HCT116 (cell line): Measurements from ENCODE around the gene FBXO15. TPM values are rescaled to one million over a fixed set of nuclear protein-coding genes. Genes with fewer than 3 reads are reported as not detected.

Source experiments
- ATAC-seq: fragments of 200-7000 bp; cut with Tn5 transposase; 2 replicates; pipeline ENCODE4 v1.9.1; 2020; ENCODE audit warnings: mild to moderate bottlenecking, moderate library complexity
- Bru-seq: library from RNA; stranded (reverse); fragments of 400-500 nt; gene quantifications from one replicate; lab custom pipeline; 2021; lab: Mats Ljungman, UMichigan
- BruChase-seq, 2 experiments: library from RNA; stranded (reverse); fragments of 400-500 nt; gene quantifications; one replicate each; lab custom pipeline; 2021; lab: Mats Ljungman, UMichigan
- BruUV-seq: library from RNA; stranded (reverse); fragments of 400-500 nt; replicated peaks from 2 replicates; lab custom pipeline; 2021; lab: Mats Ljungman, UMichigan
- CTCF ChIA-PET: fragments of 300-600 bp; sonication (Branson Sonifier 250); formaldehyde crosslinking; loops from one replicate; lab custom pipeline; 2021; ENCODE audit warnings: antibody characterized with exemption; lab: Charles Lee
- POLR2A ChIA-PET: fragments of 300-600, 350-600 bp; sonication (Branson Sonifier 250); formaldehyde crosslinking; loops from one replicate; lab custom pipeline; 2021; ENCODE audit warnings: antibody characterized with exemption; lab: Charles Lee
- RAD21 ChIA-PET, 2 experiments: fragments of 300-600 bp; sonication (Branson Sonifier 250); formaldehyde crosslinking; loops; one replicate each; lab custom pipeline; 2023; ENCODE audit warnings: low total read pairs in 2 of 2; ENCODE audit not compliant: uncharacterized antibody in 2 of 2, unreplicated experiment in 2 of 2, low non-redundant PET in 1 of 2; lab: Charles Lee
- DNase-seq: peaks from one replicate; pipeline ENCODE4 v3.0.0-alpha.2; 2010; ENCODE audit warnings: low read depth, low spot score
- H2AFZ ChIP-seq: fragments of 200-600 bp; shearing (Covaris generic), sonication (generic); 2 replicates; pipeline ENCODE4 v1.6.1; 2017; ENCODE audit warnings: low read depth, mixed run types, mixed read lengths, antibody characterized with exemption, low read length; ENCODE audit not compliant: poor library complexity, severe bottlenecking
- H3K27ac ChIP-seq: 2 replicates; pipeline ENCODE4 v1.5.1; 2012; ENCODE audit warnings: low read depth, low read length
- H3K27me3 ChIP-seq: fragments of 200-600 bp; sonication (generic); 2 replicates; pipeline ENCODE4 v1.6.1; 2016; ENCODE audit warnings: mixed run types, low read length, mixed read lengths; ENCODE audit not compliant: insufficient read depth
- H3K36me3 ChIP-seq, 2 experiments: fragments of 200-500 bp in 1 of 2; fragments of 200-600 bp in 1 of 2; sonication (Bioruptor generic) in 1 of 2; sonication (generic) in 1 of 2; 2 replicates each; pipeline versions ENCODE4 v1.5.1 to v1.6.1; 2014 to 2016; ENCODE audit warnings: low read length in 2 of 2, inconsistent platforms in 1 of 2, mixed read lengths in 1 of 2, mixed run types in 1 of 2; ENCODE audit not compliant: insufficient read depth in 2 of 2, control insufficient read depth in 1 of 2
- H3K4me1 ChIP-seq, 2 experiments: fragments of 200-600 bp in 1 of 2; sonication (generic) in 1 of 2; 2 replicates each; pipeline versions ENCODE4 v1.5.1 to v1.6.1; 2012 to 2017; ENCODE audit warnings: low read length in 2 of 2, inconsistent platforms in 1 of 2, mild to moderate bottlenecking in 1 of 2, mixed read lengths in 1 of 2, mixed run types in 1 of 2, moderate library complexity in 1 of 2; ENCODE audit not compliant: insufficient read depth in 2 of 2, control insufficient read depth in 1 of 2
- H3K4me2 ChIP-seq: fragments of 200-600 bp; sonication (generic); 2 replicates; pipeline ENCODE4 v1.6.1; 2017; ENCODE audit warnings: mixed run types, low read length, mixed read lengths
- H3K4me3 ChIP-seq, 2 experiments: fragments of 200-600 bp in 1 of 2; sonication (generic) in 1 of 2; replicated peaks in 1 of 2; 2 replicates each; pipeline ENCODE4 v1.5.1; 2011 to 2016; ENCODE audit warnings: low read length in 2 of 2, control low read depth in 1 of 2, low read depth in 1 of 2, mild to moderate bottlenecking in 1 of 2, mixed read lengths in 1 of 2, mixed run types in 1 of 2
- H3K79me2 ChIP-seq: fragments of 200-600 bp; sonication (generic); 2 replicates; pipeline ENCODE4 v1.6.1; 2017; ENCODE audit warnings: mild to moderate bottlenecking, mixed run types, low read length, moderate library complexity, mixed read lengths; ENCODE audit not compliant: insufficient read depth
- H3K9ac ChIP-seq: fragments of 200-600 bp; sonication (generic); 2 replicates; pipeline ENCODE4 v1.6.1; 2016; ENCODE audit warnings: low read length, mixed read lengths
- H3K9me2 ChIP-seq: fragments of 200-600 bp; sonication (generic), shearing (Covaris generic); 2 replicates; pipeline ENCODE4 v1.6.1; 2017; ENCODE audit warnings: mixed run types, mild to moderate bottlenecking, moderate library complexity; ENCODE audit not compliant: insufficient read depth
- H3K9me3 ChIP-seq, 2 experiments: fragments of 200-500 bp in 1 of 2; fragments of 200-600 bp in 1 of 2; sonication (Bioruptor generic) in 1 of 2; sonication (generic) in 1 of 2; 2 replicates each; pipeline ENCODE4 v1.6.1; 2014 to 2017; ENCODE audit warnings: low read length in 2 of 2, mixed read lengths in 2 of 2, inconsistent platforms in 1 of 2, low read depth in 1 of 2, mild to moderate bottlenecking in 1 of 2, mixed run types in 1 of 2, moderate library complexity in 1 of 2; ENCODE audit not compliant: control insufficient read depth in 1 of 2, insufficient read depth in 1 of 2
- H4K20me1 ChIP-seq: fragments of 200-600 bp; sonication (generic), shearing (Covaris generic); 2 replicates; pipeline ENCODE4 v1.6.1; 2017; ENCODE audit warnings: mixed run types, mild to moderate bottlenecking, moderate library complexity; ENCODE audit not compliant: insufficient read depth
- ATF3 ChIP-seq: IDR thresholded peaks from 2 replicates; pipeline ENCODE4 v1.6.1; 2012
- CBX3 ChIP-seq: IDR thresholded peaks from 2 replicates; pipeline ENCODE4 v1.6.1; 2012; ENCODE audit warnings: low read depth
- CEBPB ChIP-seq: IDR thresholded peaks from 2 replicates; pipeline ENCODE4 v1.6.1; 2012; ENCODE audit warnings: low read depth
- CTCF ChIP-seq, 3 experiments: fragments of 200-600 bp in 1 of 3; sonication (generic) in 1 of 3; IDR thresholded peaks in 2 of 3; conservative IDR thresholded peaks in 1 of 3; 2 replicates each; pipeline ENCODE4 v1.5.1; 2012 to 2017; ENCODE audit warnings: low read depth in 2 of 3, low read length in 2 of 3, antibody characterized with exemption in 1 of 3, borderline replicate concordance in 1 of 3, control low read depth in 1 of 3, mild to moderate bottlenecking in 1 of 3, mixed read lengths in 1 of 3, mixed run types in 1 of 3, moderate library complexity in 1 of 3; ENCODE audit not compliant: insufficient read depth in 1 of 3
- EGR1 ChIP-seq: IDR thresholded peaks from 2 replicates; pipeline ENCODE4 v1.6.1; 2012; ENCODE audit warnings: low read depth
- ELF1 ChIP-seq: IDR thresholded peaks from 2 replicates; pipeline ENCODE4 v1.6.1; 2012; ENCODE audit warnings: low read depth, borderline replicate concordance
- EZH2 ChIP-seq: fragments of 200-600 bp; sonication (generic); IDR thresholded peaks from 2 replicates; pipeline ENCODE4 v1.6.1; 2017; ENCODE audit warnings: antibody characterized with exemption, mixed run types
- FOSL1 ChIP-seq: IDR thresholded peaks from 2 replicates; pipeline ENCODE4 v1.6.1; 2012; ENCODE audit warnings: low read depth
- JUND ChIP-seq: IDR thresholded peaks from 2 replicates; pipeline ENCODE4 v1.6.1; 2012
- MAX ChIP-seq: IDR thresholded peaks from 2 replicates; pipeline ENCODE4 v1.6.1; 2012
- POLR2A ChIP-seq: IDR thresholded peaks from 2 replicates; pipeline ENCODE4 v1.7.0; 2011; ENCODE audit warnings: borderline replicate concordance; ENCODE audit not compliant: insufficient read depth, insufficient read length; ENCODE audit errors: extremely low read depth
- RAD21 ChIP-seq: IDR thresholded peaks from 2 replicates; pipeline ENCODE4 v1.6.1; 2012; ENCODE audit warnings: low read depth, mild to moderate bottlenecking
- REST ChIP-seq: IDR thresholded peaks from 2 replicates; pipeline ENCODE4 v1.6.1; 2012; ENCODE audit warnings: low read depth
- SIN3A ChIP-seq: IDR thresholded peaks from 2 replicates; pipeline ENCODE4 v1.6.1; 2012; ENCODE audit warnings: low read depth
- SP1 ChIP-seq: IDR thresholded peaks from 2 replicates; pipeline ENCODE4 v1.6.1; 2012; ENCODE audit warnings: low read depth
- SRF ChIP-seq: IDR thresholded peaks from 2 replicates; pipeline ENCODE4 v1.6.1; 2012; ENCODE audit warnings: low read depth
- YY1 ChIP-seq: IDR thresholded peaks from 2 replicates; pipeline ENCODE4 v1.6.1; 2011; ENCODE audit warnings: low read length, low read depth, moderate library complexity, mild to moderate bottlenecking; ENCODE audit not compliant: insufficient replicate concordance; ENCODE audit errors: extremely low read depth
- ZFX ChIP-seq: fragments of 450-650 bp; IDR thresholded peaks from 2 replicates; pipeline ENCODE4 v1.6.1; 2017
- ZNF274 ChIP-seq: fragments of 200-500 bp; sonication (Bioruptor generic); IDR thresholded peaks from 2 replicates; pipeline ENCODE4 v1.6.1; 2014; ENCODE audit warnings: mild to moderate bottlenecking, low read depth, low read length, inconsistent platforms
- intact Hi-C: fragments of 100-400 bp; cut with micrococcal nuclease; formaldehyde crosslinking; loops from 2 replicates; pipeline ENCODE4 v1.10.0; 2022
- long read RNA-seq: library from polyadenylated mRNA; unstranded; transcript quantifications from one replicate; pipeline ENCODE4 v2.0.0, GENCODE V29; 2021; ENCODE audit not compliant: unreplicated experiment
- polyA plus RNA-seq: library from polyadenylated mRNA; unstranded; fragments of >200 nt; gene quantifications from 2 replicates; pipeline ENCODE4 v1.2.1, GENCODE V29; 2012; ENCODE audit warnings: missing spikeins
- total RNA-seq: library from RNA; stranded (reverse); gene quantifications from one replicate; pipeline ENCODE4 v1.2.1, GENCODE V29; 2021; ENCODE audit not compliant: unreplicated experiment

FBXO15 gene, protein sequence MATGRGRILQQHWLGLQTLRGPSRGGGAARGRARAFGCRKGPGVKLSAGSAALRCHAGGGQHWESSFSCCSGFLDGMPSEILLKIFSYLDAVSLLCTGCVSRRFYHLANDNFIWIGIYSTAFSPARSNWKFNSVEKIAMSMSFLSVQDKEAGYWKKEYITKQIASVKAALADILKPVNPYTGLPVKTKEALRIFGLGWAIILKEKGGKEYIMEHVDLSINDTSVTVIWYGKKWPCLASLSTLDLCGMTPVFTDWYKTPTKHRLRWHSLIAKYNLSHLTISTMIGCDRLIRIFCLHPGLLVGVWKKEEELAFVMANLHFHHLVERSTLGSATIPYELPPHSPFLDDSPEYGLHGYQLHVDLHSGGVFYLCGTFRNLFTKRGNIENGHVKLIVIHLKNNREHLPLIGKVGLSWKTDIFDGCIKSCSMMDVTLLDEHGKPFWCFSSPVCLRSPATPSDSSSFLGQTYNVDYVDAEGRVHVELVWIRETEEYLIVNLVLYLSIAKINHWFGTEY
- 1.1 TPM for total RNA-seq
- 0.25 and 0.46 TPM in 2 replicates for polyA plus RNA-seq
- Bru-seq, nascent RNA, result percentile 21 among the genes with signal in this experiment
- percentile 17 among the genes with signal in this experiment for BruChase-seq, experiment 1, labeled RNA remaining after a 6-hour chase
- BruChase-seq, experiment 2, labeled RNA remaining after a 2-hour chase, result percentile 27 among the genes with signal in this experiment
- long read RNA-seq, partial matches to known transcripts, result 1 of 1 reads
- long read RNA-seq, other reads (novel, unspliced or antisense), result 0 of 1 reads

GRCh38 chr18:74147779-74148542, at the start of gene FBXO15, which contains the start of gene TIMM21:
Gene FBXO15 (minus strand): TSS chr18:74147834. CDS start chr18:74147785, 49 bp downstream.
Gene TIMM21 (plus strand): TSS chr18:74148523. CDS start chr18:74148809, 286 bp downstream.
- peaks cover 6 to 23% of the 10 kb centered on the region in 2 experiments; a peak in 3 of 4 replicates for H3K4me1 ChIP-seq
- CTCF ChIA-PET, result no interaction called here
- peak; percentile 90 for DNase-seq
- no peaks in the 10 kb centered on the region for H3K9me2 ChIP-seq
- H3K36me3 ChIP-seq, result peaks cover 0 to 2% of the 10 kb centered on the region in 2 experiments; a peak in 2 of 4 replicates
- RAD21 ChIA-PET, result no interaction called here
- no peaks in the 10 kb centered on the region for H3K9me3 ChIP-seq
- H2AFZ ChIP-seq, result peak within 1 kb of the TSS; percentile 77
- peaks cover 47% of the 10 kb centered on the region for H3K79me2 ChIP-seq
- peak within 1 kb of the TSS; percentile 85 for H3K9ac ChIP-seq
- peak within 1 kb of the TSS; percentile 85 to 96 for H3K4me3 ChIP-seq
- no TSS peak for BruUV-seq
- H4K20me1 ChIP-seq, result 0 out of 2 replicates have a peak, but pooled peaks cover under 1% of the 10 kb centered on the region
- intact Hi-C loops, result loop anchor here (1.0 to 2.0 kb wide), 2 partner anchors 143 to 348 kb away; partner anchors contain the start of genes CNDP2 and CYB5A
- H3K27me3 ChIP-seq, result peaks cover 8% of the 10 kb centered on the region; the same call in 1 of the 2 replicates
- POLR2A ChIA-PET, result no interaction called here
- peak; percentile 95 for ATAC-seq
- peak within 1 kb of the TSS; percentile 86 for H3K27ac ChIP-seq
- peak within 1 kb of the TSS; percentile 89 for H3K4me2 ChIP-seq
- TF ChIP-seq POLR2A, result peak; percentile 80
- TF ChIP-seq ZNF274, result no peak
- TF ChIP-seq MAX, result peak; percentile 68
- TF ChIP-seq ELF1, result peak; percentile 47
- no peak for TF ChIP-seq CEBPB
- no peak for TF ChIP-seq EZH2
- no peak for TF ChIP-seq FOSL1
- TF ChIP-seq SRF, result peak; percentile 71
- peak; percentile 72 for TF ChIP-seq EGR1
- peak; percentile 11; the same call in 1 of the 2 replicates for TF ChIP-seq ZFX
- TF ChIP-seq JUND, result no peak
- peak; percentile 43 for TF ChIP-seq SP1
- TF ChIP-seq ATF3, result no peak
- no peak for TF ChIP-seq CTCF (IDR thresholded peaks at IDR 0.05 in 2 of 3, conservative IDR thresholded peaks at IDR 0.05 in 1 of 3; ENCODE audit: borderline replicate concordance in 1 of 3, insufficient read depth in 1 of 3, low read depth in 2 of 3, low read length in 2 of 3)
- no peak for TF ChIP-seq RAD21
- no peak; the same call in 1 of the 2 replicates for TF ChIP-seq CBX3
- TF ChIP-seq YY1, result peak; percentile 87
- no peak for TF ChIP-seq REST
- TF ChIP-seq SIN3A, result peak; percentile 72; the same call in 1 of the 2 replicates
